A673 (cell line): ENCODE results near the gene SPEG. TPM values are rescaled to one million over a fixed set of nuclear protein-coding genes. Genes with fewer than 3 reads are reported as not detected.

Experiments
- BruUV-seq: library from RNA; stranded (reverse); fragments of 400-500 nt; replicated peaks from 2 replicates; lab custom pipeline; 2021; lab: Mats Ljungman, UMichigan
- CTCF ChIA-PET: fragments of 300-600 bp; sonication (Branson Sonifier 250); formaldehyde crosslinking; loops from one replicate; lab custom pipeline; 2022; ENCODE audit warnings: antibody characterized with exemption; lab: Charles Lee
- POLR2A ChIA-PET: fragments of 300-600 bp; sonication (Branson Sonifier 250); formaldehyde crosslinking; loops from one replicate; lab custom pipeline; 2022; ENCODE audit warnings: antibody characterized with exemption; ENCODE audit not compliant: low non-redundant PET; lab: Charles Lee
- DNase-seq: peaks from one replicate; pipeline ENCODE4 v3.0.0-alpha.2; 2015; ENCODE audit warnings: low spot score
- H3K27ac ChIP-seq: fragments of 200-600 bp; sonication (generic); 2 replicates; pipeline ENCODE4 v1.5.1; 2016; ENCODE audit warnings: mixed run types, low read depth, mild to moderate bottlenecking, mixed read lengths, antibody characterized with exemption, low read length; ENCODE audit not compliant: poor library complexity, severe bottlenecking
- H3K27me3 ChIP-seq: fragments of 200-600 bp; sonication (generic); replicated peaks from 2 replicates; pipeline ENCODE4 v1.6.1; 2017; ENCODE audit warnings: mixed run types, low read depth, mild to moderate bottlenecking, mixed read lengths, antibody characterized with exemption, low read length; ENCODE audit not compliant: insufficient read depth, poor library complexity
- H3K36me3 ChIP-seq: fragments of 200-600 bp; sonication (generic); 2 replicates; pipeline ENCODE4 v1.6.1; 2016; ENCODE audit warnings: mixed run types, mild to moderate bottlenecking, mixed read lengths, antibody characterized with exemption, low read length; ENCODE audit not compliant: insufficient read depth, poor library complexity, severe bottlenecking
- H3K4me1 ChIP-seq: fragments of 200-600 bp; sonication (generic); 2 replicates; pipeline ENCODE4 v1.6.1; 2017; ENCODE audit warnings: mixed run types, mild to moderate bottlenecking, mixed read lengths, antibody characterized with exemption, low read length; ENCODE audit not compliant: insufficient read depth, poor library complexity, severe bottlenecking
- H3K4me3 ChIP-seq: fragments of 200-600 bp; sonication (generic); 2 replicates; pipeline ENCODE4 v1.5.1; 2016; ENCODE audit warnings: low read depth, mixed run types, mild to moderate bottlenecking, mixed read lengths, low read length; ENCODE audit not compliant: poor library complexity, severe bottlenecking
- H3K9me3 ChIP-seq: fragments of 200-600 bp; sonication (generic); 2 replicates; pipeline ENCODE4 v1.6.1; 2016; ENCODE audit warnings: mixed run types, low read depth, mild to moderate bottlenecking, mixed read lengths, antibody characterized with exemption, low read length; ENCODE audit not compliant: poor library complexity, severe bottlenecking
- EZH2 ChIP-seq: fragments of 200-600 bp; sonication (generic); IDR thresholded peaks from 2 replicates; pipeline ENCODE4 v1.6.1; 2017; ENCODE audit warnings: borderline replicate concordance, low read depth, mild to moderate bottlenecking, mixed read lengths, antibody characterized with exemption, low read length; ENCODE audit not compliant: poor library complexity, severe bottlenecking
- intact Hi-C: fragments of 100-400 bp; cut with micrococcal nuclease; formaldehyde crosslinking; loops from one replicate; pipeline ENCODE4 v1.10.0; 2022; ENCODE audit not compliant: unreplicated experiment
- total RNA-seq: library from RNA; stranded (reverse); gene quantifications from 2 replicates; pipeline ENCODE4 v1.2.3, GENCODE V29; 2021
- TF ChIP-seq, protein P1 (sequence below): fragments of 300-800, 200-600 bp; sonication (generic); conservative IDR thresholded peaks from 2 replicates; pipeline ENCODE4 v1.5.1; 2017; ENCODE audit warnings: low read depth, mild to moderate bottlenecking, antibody characterized with exemption, low read length, moderate library complexity, mixed read lengths

SPEG gene
- total RNA-seq, 1 experiment from 2014 or later = 8.4 TPM

DNA sequence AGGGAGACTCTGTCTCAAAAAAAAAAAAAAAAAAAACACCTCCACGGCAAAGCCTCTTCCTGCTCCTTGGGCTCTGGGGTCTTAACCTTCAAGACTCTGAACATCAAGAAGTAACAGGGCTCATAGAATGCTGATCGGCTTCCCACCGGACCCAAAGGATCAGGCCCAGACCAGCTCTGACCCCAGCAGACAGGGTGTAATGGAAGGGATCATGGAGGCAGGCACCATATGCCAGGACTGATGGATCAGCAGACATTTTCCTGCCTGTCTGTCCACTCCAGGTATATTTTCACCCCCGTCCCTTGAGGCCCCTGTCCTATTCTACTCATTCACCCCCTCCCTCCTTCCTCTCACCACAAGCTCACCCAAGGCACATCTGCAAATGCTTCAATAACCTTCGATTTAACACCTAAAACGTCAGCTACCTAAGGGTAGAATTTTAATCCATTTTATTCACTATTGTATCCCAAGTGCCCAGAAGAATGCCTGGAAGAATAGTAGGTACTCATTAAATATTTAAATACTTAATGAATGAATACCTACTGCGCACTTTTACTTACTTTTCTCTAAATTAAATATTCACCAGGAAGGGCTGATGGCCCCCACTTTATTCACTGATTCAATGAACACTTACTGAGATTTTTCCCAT, 4.6 kb upstream of the SPEG start:
- DNase-seq = no peak
- CTCF ChIA-PET = interaction anchor here (0.6 to 1.5 kb wide), 4 partner anchors 10 to 100 kb away, joined by 3 to 10 read pairs (median 5); no protein-coding TSS in a partner anchor
- no TSS peak for BruUV-seq
- POLR2A ChIA-PET = no interaction called here
- no peaks in the 10 kb centered on the region for H3K36me3 ChIP-seq
- no peak for TF ChIP-seq EZH2
- TF ChIP-seq, protein P1, sequence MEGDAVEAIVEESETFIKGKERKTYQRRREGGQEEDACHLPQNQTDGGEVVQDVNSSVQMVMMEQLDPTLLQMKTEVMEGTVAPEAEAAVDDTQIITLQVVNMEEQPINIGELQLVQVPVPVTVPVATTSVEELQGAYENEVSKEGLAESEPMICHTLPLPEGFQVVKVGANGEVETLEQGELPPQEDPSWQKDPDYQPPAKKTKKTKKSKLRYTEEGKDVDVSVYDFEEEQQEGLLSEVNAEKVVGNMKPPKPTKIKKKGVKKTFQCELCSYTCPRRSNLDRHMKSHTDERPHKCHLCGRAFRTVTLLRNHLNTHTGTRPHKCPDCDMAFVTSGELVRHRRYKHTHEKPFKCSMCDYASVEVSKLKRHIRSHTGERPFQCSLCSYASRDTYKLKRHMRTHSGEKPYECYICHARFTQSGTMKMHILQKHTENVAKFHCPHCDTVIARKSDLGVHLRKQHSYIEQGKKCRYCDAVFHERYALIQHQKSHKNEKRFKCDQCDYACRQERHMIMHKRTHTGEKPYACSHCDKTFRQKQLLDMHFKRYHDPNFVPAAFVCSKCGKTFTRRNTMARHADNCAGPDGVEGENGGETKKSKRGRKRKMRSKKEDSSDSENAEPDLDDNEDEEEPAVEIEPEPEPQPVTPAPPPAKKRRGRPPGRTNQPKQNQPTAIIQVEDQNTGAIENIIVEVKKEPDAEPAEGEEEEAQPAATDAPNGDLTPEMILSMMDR = no peak
- H3K27ac ChIP-seq = no peak overlapping the region
- peaks cover 4% of the 10 kb centered on the region for H3K4me1 ChIP-seq
- H3K27me3 ChIP-seq = no peaks in the 10 kb centered on the region
- intact Hi-C loops = no loop called here
- H3K4me3 ChIP-seq = no peak overlapping the region
- no peaks in the 10 kb centered on the region for H3K9me3 ChIP-seq

GRCh38 chr2:219430633-219431615, 3.7 kb upstream of the SPEG start:
- BruUV-seq = no TSS peak
- CTCF ChIA-PET = interaction anchor here (0.6 to 1.5 kb wide), 4 partner anchors 9 to 99 kb away, joined by 3 to 10 read pairs (median 5); no protein-coding TSS in a partner anchor
- Histone ChIP-seq H3K4me3 (no peak overlapping the region), H3K36me3 (no peaks in the 10 kb centered on the region), H3K4me1 (peaks cover 4% of the 10 kb centered on the region), H3K27me3 (no peaks in the 10 kb centered on the region), H3K9me3 (no peaks in the 10 kb centered on the region), H3K27ac (no peak overlapping the region)
- TF ChIP-seq, protein P1 = peak; percentile 33; the same call in 1 of the 2 replicates
- TF ChIP-seq EZH2 = no peak
- peak; percentile 31 for DNase-seq
- intact Hi-C loops = no loop called here
- POLR2A ChIA-PET = no interaction called here

DNA sequence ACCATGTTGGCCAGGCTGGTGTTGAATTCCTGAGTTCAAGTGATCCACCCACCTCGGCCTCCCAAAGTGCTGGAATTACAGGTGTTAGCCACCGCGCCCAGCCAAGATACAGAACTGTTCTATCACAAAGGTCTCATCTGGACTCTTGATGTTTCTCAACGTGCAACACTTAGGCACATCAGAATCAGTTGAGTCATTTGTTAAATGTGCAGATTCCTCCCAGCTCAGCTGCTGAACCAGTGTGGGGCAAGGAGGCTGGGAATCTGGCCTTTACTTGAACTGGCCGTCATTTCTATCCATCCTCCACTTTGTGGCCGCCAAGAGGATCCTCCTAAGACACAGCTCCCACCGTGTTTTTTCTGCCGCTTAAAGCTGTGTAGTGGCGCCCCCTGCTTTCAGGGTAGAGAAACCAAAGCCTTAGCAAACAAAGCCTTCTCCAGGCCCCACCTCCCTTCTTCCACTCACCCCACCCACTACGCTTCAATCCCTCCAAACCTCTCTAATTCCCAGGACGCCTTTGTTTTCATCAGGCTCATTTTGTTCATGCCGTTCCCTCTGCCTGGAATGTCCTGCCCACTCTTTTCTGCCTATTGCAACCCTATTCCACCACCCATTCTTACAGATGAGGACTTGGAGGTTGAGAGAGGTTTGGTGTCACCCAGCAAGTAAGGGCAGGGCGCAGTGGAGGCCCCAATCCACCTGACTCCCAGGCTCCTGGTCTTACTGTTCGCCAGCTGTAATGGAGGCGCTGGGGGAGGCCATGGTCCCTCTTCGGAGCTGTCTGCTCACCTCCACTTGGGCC, 776 bp upstream of the SPEG start:
- intact Hi-C loops = no loop called here
- H3K9me3 ChIP-seq = no peaks in the 10 kb centered on the region
- H3K4me3 ChIP-seq = no peak overlapping the region
- POLR2A ChIA-PET = no interaction called here
- BruUV-seq = no TSS peak
- peaks cover 4% of the 10 kb centered on the region for H3K4me1 ChIP-seq
- CTCF ChIA-PET = interaction anchor here (1.0 kb wide), 1 partner anchor 31 kb away, joined by 5 read pairs; no protein-coding TSS in a partner anchor
- no peak for TF ChIP-seq EZH2
- TF ChIP-seq, protein P1 = peak; percentile 64
- H3K27me3 ChIP-seq = no peaks in the 10 kb centered on the region
- no peaks in the 10 kb centered on the region for H3K36me3 ChIP-seq
- DNase-seq = peak; percentile 68
- H3K27ac ChIP-seq = no peak overlapping the region
